NT2/D1 (cell line): Measurements from ENCODE around the gene TENM4.

Experiments used
- SUZ12 ChIP-seq: IDR thresholded peaks from 2 replicates; pipeline ENCODE4 v1.6.1; 2011; ENCODE audit not compliant: insufficient read length, insufficient read depth; ENCODE audit errors: extremely low read depth
- YY1 ChIP-seq: IDR thresholded peaks from 2 replicates; pipeline ENCODE4 v1.6.1; 2011; ENCODE audit not compliant: insufficient read length, insufficient read depth

GRCh38 chr11:79050786-79051185 lies 390.0 kb downstream of the TENM4 start:
- no peak for TF ChIP-seq YY1
- no peak for TF ChIP-seq SUZ12
